DOHH2 (cell line): Measurements from ENCODE around the gene PTGR1.

Source experiments
- H3F3A ChIP-seq: fragments of 200-600 bp; sonication (generic), shearing (Covaris generic); 2 replicates; pipeline ENCODE4 v1.6.0; 2016; ENCODE audit warnings: antibody characterized with exemption, mild to moderate bottlenecking; ENCODE audit not compliant: control insufficient read depth, insufficient read depth
- H3K27ac ChIP-seq: fragments of 200-600 bp; sonication (generic); 2 replicates; pipeline ENCODE4 v1.5.1; 2014; ENCODE audit warnings: low read depth, mild to moderate bottlenecking, low read length, moderate library complexity
- H3K27me3 ChIP-seq: fragments of 200-600 bp; sonication (generic); 2 replicates; pipeline ENCODE4 v1.6.1; 2014; ENCODE audit warnings: mild to moderate bottlenecking, low read length, mixed read lengths; ENCODE audit not compliant: control insufficient read depth
- H3K36me3 ChIP-seq: fragments of 200-600 bp; sonication (generic); 2 replicates; pipeline ENCODE4 v1.6.1; 2014; ENCODE audit warnings: mild to moderate bottlenecking, low read length, moderate library complexity, mixed read lengths; ENCODE audit not compliant: control insufficient read depth
- H3K4me1 ChIP-seq: fragments of 200-600 bp; sonication (generic); 2 replicates; pipeline ENCODE4 v1.6.1; 2014; ENCODE audit warnings: mild to moderate bottlenecking, low read length, mixed read lengths; ENCODE audit not compliant: control insufficient read depth
- H3K4me2 ChIP-seq: fragments of 200-600 bp; sonication (generic); 2 replicates; pipeline ENCODE4 v1.6.0; 2014; ENCODE audit warnings: mild to moderate bottlenecking, low read length, moderate library complexity
- H3K4me3 ChIP-seq: fragments of 200-600 bp; sonication (generic); 2 replicates; pipeline ENCODE4 v1.5.1; 2014; ENCODE audit warnings: mild to moderate bottlenecking, low read length, mixed read lengths
- H3K79me2 ChIP-seq: fragments of 200-600 bp; sonication (generic); 2 replicates; pipeline ENCODE4 v1.6.1; 2014; ENCODE audit warnings: mild to moderate bottlenecking, low read length, mixed read lengths; ENCODE audit not compliant: control insufficient read depth
- H3K9me2 ChIP-seq: fragments of 200-600 bp; sonication (generic); replicated peaks from 2 replicates; pipeline ENCODE4 v1.6.1; 2014; ENCODE audit warnings: mild to moderate bottlenecking, low read length, mixed read lengths; ENCODE audit not compliant: control insufficient read depth
- H3K9me3 ChIP-seq: fragments of 200-600 bp; sonication (generic); 2 replicates; pipeline ENCODE4 v1.6.1; 2014; ENCODE audit warnings: antibody characterized with exemption, low read length, mixed read lengths; ENCODE audit not compliant: control insufficient read depth, insufficient read depth
- H4K20me1 ChIP-seq: fragments of 200-600 bp; sonication (generic); 2 replicates; pipeline ENCODE4 v1.6.0; 2014; ENCODE audit warnings: low read depth, mild to moderate bottlenecking, antibody characterized with exemption, low read length, moderate library complexity; ENCODE audit not compliant: control insufficient read depth, insufficient read depth
- EZH2phosphoT487 ChIP-seq: fragments of 200-600 bp; sonication (generic); IDR thresholded peaks from 2 replicates; pipeline ENCODE4 v1.6.1; 2017; ENCODE audit warnings: borderline replicate concordance, mild to moderate bottlenecking, antibody characterized with exemption, low read length, moderate library complexity, mixed read lengths
- TF ChIP-seq, protein P1 (sequence below): fragments of 200-600 bp; sonication (generic); IDR thresholded peaks from one replicate; pipeline ENCODE4 v1.5.1; 2014; ENCODE audit warnings: antibody characterized with exemption, mild to moderate bottlenecking, low read depth, low read length; ENCODE audit not compliant: poor library complexity, severe bottlenecking

Gene PTGR1

DNA sequence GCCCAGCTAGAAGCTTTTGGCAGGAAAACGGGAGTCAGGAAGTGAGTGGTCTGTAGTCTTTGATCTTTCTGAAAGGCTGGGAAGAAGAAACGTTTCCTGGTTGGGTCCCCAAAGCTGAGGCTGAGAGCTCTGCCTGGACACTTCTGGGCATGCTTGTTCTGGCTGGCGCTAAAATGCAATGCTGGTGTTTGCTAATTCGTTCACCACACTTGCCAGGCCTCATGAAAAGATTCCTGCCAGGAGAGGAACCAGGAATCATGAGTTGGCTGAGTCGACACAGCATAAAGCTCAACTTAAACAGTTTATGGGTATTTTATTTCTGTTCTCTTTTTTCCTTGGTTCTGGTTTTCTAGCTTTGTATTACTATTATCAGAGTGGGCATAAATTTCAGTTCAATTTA, 10.7 kb upstream of the PTGR1 start:
- Histone ChIP-seq H3K79me2 (no peaks in the 10 kb centered on the region), H3K4me1 (no peaks in the 10 kb centered on the region), H3K4me2 (no peak overlapping the region), H3K9me2 (no peaks in the 10 kb centered on the region), H3K27ac (no peak overlapping the region), H3K27me3 (peaks cover 5% of the 10 kb centered on the region; the same call in 1 of the 2 replicates), H3F3A (no peaks in the 10 kb centered on the region), H3K9me3 (no peaks in the 10 kb centered on the region), H4K20me1 (no peaks in the 10 kb centered on the region), H3K4me3 (no peak overlapping the region), H3K36me3 (no peaks in the 10 kb centered on the region)
- TF ChIP-seq EZH2phosphoT487: no peak
- TF ChIP-seq, protein P1, sequence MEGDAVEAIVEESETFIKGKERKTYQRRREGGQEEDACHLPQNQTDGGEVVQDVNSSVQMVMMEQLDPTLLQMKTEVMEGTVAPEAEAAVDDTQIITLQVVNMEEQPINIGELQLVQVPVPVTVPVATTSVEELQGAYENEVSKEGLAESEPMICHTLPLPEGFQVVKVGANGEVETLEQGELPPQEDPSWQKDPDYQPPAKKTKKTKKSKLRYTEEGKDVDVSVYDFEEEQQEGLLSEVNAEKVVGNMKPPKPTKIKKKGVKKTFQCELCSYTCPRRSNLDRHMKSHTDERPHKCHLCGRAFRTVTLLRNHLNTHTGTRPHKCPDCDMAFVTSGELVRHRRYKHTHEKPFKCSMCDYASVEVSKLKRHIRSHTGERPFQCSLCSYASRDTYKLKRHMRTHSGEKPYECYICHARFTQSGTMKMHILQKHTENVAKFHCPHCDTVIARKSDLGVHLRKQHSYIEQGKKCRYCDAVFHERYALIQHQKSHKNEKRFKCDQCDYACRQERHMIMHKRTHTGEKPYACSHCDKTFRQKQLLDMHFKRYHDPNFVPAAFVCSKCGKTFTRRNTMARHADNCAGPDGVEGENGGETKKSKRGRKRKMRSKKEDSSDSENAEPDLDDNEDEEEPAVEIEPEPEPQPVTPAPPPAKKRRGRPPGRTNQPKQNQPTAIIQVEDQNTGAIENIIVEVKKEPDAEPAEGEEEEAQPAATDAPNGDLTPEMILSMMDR: no peak

DNA sequence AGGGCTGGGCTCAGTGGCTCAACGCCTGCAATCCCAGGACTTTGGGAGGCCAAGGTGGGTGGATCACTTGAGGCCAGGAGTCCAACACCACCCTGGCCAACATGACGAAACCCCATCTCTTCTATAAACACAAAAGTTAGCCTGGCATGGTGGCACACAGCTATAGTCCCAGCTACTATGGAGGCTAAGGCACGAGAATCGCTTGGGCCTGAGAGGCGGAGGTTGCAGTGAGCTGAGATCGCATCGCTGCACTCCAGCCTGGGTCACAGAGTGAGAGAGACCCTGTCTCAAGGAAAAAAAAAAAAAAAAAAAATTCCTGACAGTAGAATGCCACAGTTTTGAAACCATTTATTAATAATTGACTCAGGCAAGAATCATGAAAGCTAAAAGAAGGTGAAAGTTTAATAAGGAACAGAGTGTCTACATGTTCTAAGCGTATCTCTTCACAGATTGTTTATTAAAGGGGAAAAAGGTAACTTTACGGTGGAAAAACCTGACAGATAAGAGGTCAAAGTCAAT, 5.7 kb upstream of the PTGR1 start:
- Histone ChIP-seq H3K9me2 (no peaks in the 10 kb centered on the region), H3K4me2 (no peak overlapping the region), H3K79me2 (no peaks in the 10 kb centered on the region), H4K20me1 (no peaks in the 10 kb centered on the region), H3K9me3 (no peaks in the 10 kb centered on the region), H3K27me3 (peaks cover 9% of the 10 kb centered on the region), H3K36me3 (no peaks in the 10 kb centered on the region), H3K27ac (no peak overlapping the region), H3K4me3 (no peak overlapping the region), H3F3A (no peaks in the 10 kb centered on the region), H3K4me1 (no peaks in the 10 kb centered on the region)
- TF ChIP-seq, protein P1: no peak
- TF ChIP-seq EZH2phosphoT487: no peak

DNA sequence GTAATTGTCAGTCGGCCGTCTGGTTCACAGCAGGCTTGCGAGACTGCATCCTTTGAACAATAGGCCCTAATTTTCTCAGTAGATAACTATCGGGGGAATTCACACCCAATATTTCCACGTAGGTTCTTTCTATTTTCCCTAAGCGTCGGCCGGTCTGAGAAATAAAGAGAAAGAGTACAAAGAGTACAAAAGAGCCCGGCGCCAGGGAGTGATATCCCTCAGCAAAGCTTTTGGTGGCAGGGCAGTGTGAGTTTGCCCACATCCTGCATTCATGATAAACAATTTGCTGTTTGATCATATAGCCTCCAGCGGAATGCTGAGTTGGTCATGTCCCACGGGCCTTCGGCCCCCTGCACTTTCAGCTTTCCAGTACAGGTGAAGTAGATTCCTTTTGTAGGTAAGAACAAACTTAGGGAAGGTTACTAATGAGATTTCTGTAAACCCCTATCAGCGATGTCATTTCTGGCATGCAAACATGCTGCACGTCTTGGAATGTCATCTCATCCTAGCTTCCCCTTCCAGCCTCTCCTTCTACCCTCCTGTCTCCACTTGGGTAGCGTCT, 4.7 kb upstream of the PTGR1 start:
- Histone ChIP-seq H3K36me3 (no peaks in the 10 kb centered on the region), H3K4me1 (no peaks in the 10 kb centered on the region), H4K20me1 (no peaks in the 10 kb centered on the region), H3K4me3 (no peak overlapping the region), H3K27me3 (peaks cover 16% of the 10 kb centered on the region), H3K4me2 (no peak overlapping the region), H3F3A (no peaks in the 10 kb centered on the region), H3K9me2 (no peaks in the 10 kb centered on the region), H3K9me3 (no peaks in the 10 kb centered on the region), H3K79me2 (no peaks in the 10 kb centered on the region), H3K27ac (no peak overlapping the region)
- no peak for TF ChIP-seq EZH2phosphoT487
- TF ChIP-seq, protein P1: no peak
